Neural cell (in vitro differentiated cells): ENCODE measurements around the gene NAGA.

Source experiments
- EP300 ChIP-seq: fragments of 450-650 bp; conservative IDR thresholded peaks from 2 replicates; pipeline ENCODE4 v1.6.1; 2014; ENCODE audit warnings: antibody characterized with exemption, mild to moderate bottlenecking, moderate library complexity; ENCODE audit not compliant: poor library complexity, severe bottlenecking
- EZH2 ChIP-seq: fragments of 200-600, 300-800 bp; shearing (Covaris generic), sonication (generic); IDR thresholded peaks from 2 replicates; pipeline ENCODE4 v1.6.1; 2014; ENCODE audit warnings: antibody characterized with exemption, low read length, borderline replicate concordance, mild to moderate bottlenecking; ENCODE audit not compliant: insufficient read depth, poor library complexity, severe bottlenecking
- POLR2AphosphoS5 ChIP-seq: IDR thresholded peaks from 2 replicates; pipeline ENCODE4 v1.6.1; 2012
- TF ChIP-seq, protein P1 (sequence below): fragments of 450-650 bp; IDR thresholded peaks from 2 replicates; pipeline ENCODE4 v1.5.1; 2014; ENCODE audit warnings: antibody characterized with exemption, mild to moderate bottlenecking, moderate library complexity; ENCODE audit not compliant: poor library complexity, severe bottlenecking

DNA sequence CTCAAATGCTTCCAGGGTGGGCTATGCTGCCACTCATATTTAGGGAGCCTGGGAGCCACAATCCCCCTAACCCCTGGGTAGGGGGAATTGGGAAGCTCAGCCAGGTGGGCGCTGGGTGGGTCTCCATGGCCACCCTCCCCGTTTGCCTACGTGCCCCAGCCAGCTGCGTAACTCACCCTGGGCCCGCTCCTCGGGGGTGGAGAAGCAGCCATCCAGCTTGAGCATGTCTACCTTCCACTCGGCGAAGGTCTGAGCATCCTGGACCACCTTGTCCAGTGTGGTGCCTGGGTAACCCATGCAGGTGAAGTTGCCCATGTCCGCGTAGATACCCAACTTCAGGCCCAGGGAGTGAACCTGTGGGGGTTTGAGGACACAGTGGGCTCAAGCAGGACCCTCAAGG is 3.7 kb downstream of the NAGA start:
- TF ChIP-seq, protein P1, sequence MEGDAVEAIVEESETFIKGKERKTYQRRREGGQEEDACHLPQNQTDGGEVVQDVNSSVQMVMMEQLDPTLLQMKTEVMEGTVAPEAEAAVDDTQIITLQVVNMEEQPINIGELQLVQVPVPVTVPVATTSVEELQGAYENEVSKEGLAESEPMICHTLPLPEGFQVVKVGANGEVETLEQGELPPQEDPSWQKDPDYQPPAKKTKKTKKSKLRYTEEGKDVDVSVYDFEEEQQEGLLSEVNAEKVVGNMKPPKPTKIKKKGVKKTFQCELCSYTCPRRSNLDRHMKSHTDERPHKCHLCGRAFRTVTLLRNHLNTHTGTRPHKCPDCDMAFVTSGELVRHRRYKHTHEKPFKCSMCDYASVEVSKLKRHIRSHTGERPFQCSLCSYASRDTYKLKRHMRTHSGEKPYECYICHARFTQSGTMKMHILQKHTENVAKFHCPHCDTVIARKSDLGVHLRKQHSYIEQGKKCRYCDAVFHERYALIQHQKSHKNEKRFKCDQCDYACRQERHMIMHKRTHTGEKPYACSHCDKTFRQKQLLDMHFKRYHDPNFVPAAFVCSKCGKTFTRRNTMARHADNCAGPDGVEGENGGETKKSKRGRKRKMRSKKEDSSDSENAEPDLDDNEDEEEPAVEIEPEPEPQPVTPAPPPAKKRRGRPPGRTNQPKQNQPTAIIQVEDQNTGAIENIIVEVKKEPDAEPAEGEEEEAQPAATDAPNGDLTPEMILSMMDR = no peak
- TF ChIP-seq POLR2AphosphoS5 (no peak), EP300 (no peak), EZH2 (no peak)
